Measurements from ENCODE around the gene SLN. TPM values are rescaled to one million over a fixed set of nuclear protein-coding genes. Genes with fewer than 3 reads are reported as not detected.

SLN gene
- total RNA-seq, 4 donors from 2014 or later: 0.96 TPM; not detected in 3

DNA sequence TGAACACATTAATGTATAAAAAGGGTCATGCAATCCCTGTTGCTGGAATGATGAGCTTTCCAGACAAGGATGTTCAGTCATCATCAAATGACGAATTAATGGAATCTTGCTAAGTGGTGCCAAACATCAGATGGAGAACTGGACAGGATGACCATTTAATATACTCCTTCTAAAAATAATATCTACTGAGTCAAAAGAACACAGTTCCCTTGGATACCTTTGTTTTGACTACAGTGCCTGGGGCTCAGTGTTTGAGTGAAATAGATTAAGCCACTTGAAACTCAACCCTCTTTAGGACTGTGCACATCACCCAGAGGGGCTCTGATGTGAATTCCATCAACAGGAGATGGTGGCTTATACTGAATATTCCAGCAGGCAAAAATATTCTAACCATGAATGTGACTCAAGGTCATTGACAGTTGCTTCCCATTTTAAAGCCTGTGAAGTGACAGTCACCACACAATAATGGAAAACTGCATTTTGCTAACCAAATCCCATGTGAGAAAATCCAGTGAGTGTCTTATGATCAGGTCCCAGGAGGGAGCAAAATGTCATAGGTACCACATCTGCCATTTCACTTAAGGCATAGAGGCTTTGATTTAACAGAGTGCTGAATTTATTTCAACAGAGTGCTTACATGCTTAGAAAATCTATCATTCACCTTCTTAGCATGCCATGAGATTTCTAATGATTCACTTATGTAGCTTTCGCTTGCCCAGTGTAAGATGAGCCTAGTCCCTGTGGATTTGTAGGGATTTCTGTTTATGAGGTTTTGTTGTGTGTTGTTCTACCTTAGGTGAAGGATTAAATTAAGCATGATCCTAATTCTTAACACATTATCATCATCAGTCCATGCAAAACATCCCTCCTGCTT is 41.3 kb upstream of the SLN start:
- 50 to 67% methylated on average over 2 of the region's 2 CpGs for WGBS, 2 donors (ENCODE audit: low coverage in 1 of 2)
- Histone ChIP-seq H3K4me1 (no peaks in the 10 kb centered on the region), H3K27me3 (no peaks in the 10 kb centered on the region), H3K4me3 (no peak overlapping the region), H3K36me3 (no peaks in the 10 kb centered on the region), H3K9me3 (no peaks in the 10 kb centered on the region), H3K27ac (no peak overlapping the region)
- in situ Hi-C loops (cut with MboI; ENCODE audit: low pct_ligation_motif_present in 1 of 4, low pct_unique_long_range_greater_than_20kb in 1 of 4, low sequenced_read_pairs in 3 of 4): no loop called here
- intact Hi-C loops (cut with DNase I; ENCODE audit: low total_unique reads): no loop called here
- no peak for DNase-seq
- no peak for TF ChIP-seq POLR2A (IDR thresholded peaks at IDR 0.05)
- TF ChIP-seq EP300 (IDR thresholded peaks at IDR 0.05; ENCODE audit: low read depth): no peak
- TF ChIP-seq CTCF (IDR thresholded peaks at IDR 0.05): no peak
- no peak for TF ChIP-seq POLR2AphosphoS5 (IDR thresholded peaks at IDR 0.05)

DNA sequence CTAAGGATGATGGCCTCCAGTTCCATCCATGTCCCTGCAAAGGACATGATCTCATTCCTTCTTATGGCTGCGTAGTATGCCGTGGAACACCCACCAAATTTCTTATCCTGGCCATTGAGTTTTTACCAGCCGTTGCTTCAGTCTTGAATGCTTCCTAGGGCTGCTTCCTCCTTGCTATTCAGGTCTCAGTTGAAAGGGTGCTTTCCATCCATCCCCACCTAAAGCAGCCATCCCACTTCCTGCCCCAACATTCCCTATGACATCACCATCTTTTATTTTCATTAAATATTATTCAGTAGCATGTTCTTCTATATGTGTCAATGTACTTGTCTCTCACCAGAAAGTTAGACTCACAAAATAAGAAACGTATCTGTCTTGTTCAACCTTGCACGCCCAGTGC is 40.7 kb upstream of the SLN start:
- WGBS, 2 donors (ENCODE audit: low coverage in 1 of 2): 58 to 74% methylated on average over 5 of the region's 5 CpGs
- H3K27me3 ChIP-seq: no peaks in the 10 kb centered on the region
- no peaks in the 10 kb centered on the region for H3K36me3 ChIP-seq
- intact Hi-C loops (cut with DNase I; ENCODE audit: low total_unique reads) (no loop called here), in situ Hi-C loops (cut with MboI; ENCODE audit: low pct_ligation_motif_present in 1 of 4, low pct_unique_long_range_greater_than_20kb in 1 of 4, low sequenced_read_pairs in 3 of 4) (no loop called here)
- H3K4me3 ChIP-seq: no peak overlapping the region
- no peaks in the 10 kb centered on the region for H3K9me3 ChIP-seq
- no peak overlapping the region for H3K27ac ChIP-seq
- no peaks in the 10 kb centered on the region for H3K4me1 ChIP-seq
- no peak for DNase-seq
- no peak for TF ChIP-seq POLR2A (IDR thresholded peaks at IDR 0.05)
- no peak for TF ChIP-seq POLR2AphosphoS5 (IDR thresholded peaks at IDR 0.05)
- TF ChIP-seq EP300 (IDR thresholded peaks at IDR 0.05; ENCODE audit: low read depth): no peak
- no peak for TF ChIP-seq CTCF (IDR thresholded peaks at IDR 0.05)

- WGBS, 2 donors (ENCODE audit: low coverage in 1 of 2): 78 to 90% methylated on average over 8 to 9 of the region's 9 CpGs
- in situ Hi-C loops (cut with MboI; ENCODE audit: low pct_ligation_motif_present in 1 of 4, low pct_unique_long_range_greater_than_20kb in 1 of 4, low sequenced_read_pairs in 3 of 4): no loop called here
- no peaks in the 10 kb centered on the region for H3K9me3 ChIP-seq
These were observed 39.2 kb upstream of the SLN start for GRCh38 chr11:107751082-107751481.

DNA sequence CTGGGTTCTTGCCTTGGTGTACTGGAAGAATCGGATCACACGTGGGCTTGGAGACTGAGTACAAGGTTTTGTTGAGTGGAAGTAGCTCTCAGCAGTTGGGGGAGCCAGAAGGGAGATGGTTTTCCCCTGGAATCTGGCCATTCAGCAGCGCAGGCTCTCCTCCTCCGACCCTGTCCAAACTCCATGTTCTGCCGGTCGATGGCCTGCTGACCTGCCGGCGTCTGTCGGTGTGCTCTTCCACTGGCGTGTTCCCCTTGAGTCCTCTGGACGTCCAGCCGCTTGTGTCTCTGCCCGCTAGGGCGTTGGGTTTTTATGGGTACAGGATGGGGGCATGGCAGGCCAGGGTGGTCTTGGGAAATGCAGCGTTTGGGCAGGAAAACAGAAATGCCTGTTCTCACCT is 38.5 kb upstream of the SLN start:
- Histone ChIP-seq H3K27ac (no peak overlapping the region), H3K36me3 (no peaks in the 10 kb centered on the region), H3K4me3 (no peak overlapping the region), H3K9me3 (no peaks in the 10 kb centered on the region), H3K4me1 (no peaks in the 10 kb centered on the region), H3K27me3 (no peaks in the 10 kb centered on the region)
- no peak for DNase-seq
- 90% methylated on average over 14 of the region's 15 CpGs; no CpG with 5 or more reads in 1 of the 2 donors for WGBS, 2 donors (ENCODE audit: low coverage in 1 of 2)
- no peak for TF ChIP-seq POLR2A (IDR thresholded peaks at IDR 0.05)
- no peak for TF ChIP-seq EP300 (IDR thresholded peaks at IDR 0.05; ENCODE audit: low read depth)
- no peak for TF ChIP-seq CTCF (IDR thresholded peaks at IDR 0.05)
- TF ChIP-seq POLR2AphosphoS5 (IDR thresholded peaks at IDR 0.05): no peak
- in situ Hi-C loops (cut with MboI; ENCODE audit: low pct_ligation_motif_present in 1 of 4, low pct_unique_long_range_greater_than_20kb in 1 of 4, low sequenced_read_pairs in 3 of 4) (no loop called here), intact Hi-C loops (cut with DNase I; ENCODE audit: low total_unique reads) (no loop called here)

More at GRCh38 chr11:107751082-107751481, 39.2 kb upstream of the SLN start:
- TF ChIP-seq EP300 (IDR thresholded peaks at IDR 0.05; ENCODE audit: low read depth) (no peak), POLR2AphosphoS5 (IDR thresholded peaks at IDR 0.05) (no peak), POLR2A (IDR thresholded peaks at IDR 0.05) (no peak), CTCF (IDR thresholded peaks at IDR 0.05) (no peak)
- H3K4me3 ChIP-seq: no peak overlapping the region
- H3K36me3 ChIP-seq: no peaks in the 10 kb centered on the region
- H3K4me1 ChIP-seq: no peaks in the 10 kb centered on the region
- no peak for DNase-seq
- no peak overlapping the region for H3K27ac ChIP-seq
- no peaks in the 10 kb centered on the region for H3K27me3 ChIP-seq
- intact Hi-C loops (cut with DNase I; ENCODE audit: low total_unique reads): no loop called here
